PC-9 (cell line): Measurements from ENCODE around the gene TUBGCP6. TPM values are rescaled to one million over a fixed set of nuclear protein-coding genes. Genes with fewer than 3 reads are reported as not detected.

Experiments
- BruUV-seq: library from RNA; stranded (reverse); fragments of 400-500 nt; replicated peaks from 2 replicates; lab custom pipeline; 2021; lab: Mats Ljungman, UMichigan
- CTCF ChIA-PET: fragments of 300-600 bp; sonication (Branson Sonifier 250); formaldehyde crosslinking; loops from one replicate; lab custom pipeline; 2022; ENCODE audit warnings: antibody characterized with exemption; lab: Charles Lee
- POLR2A ChIA-PET: fragments of 300-600 bp; sonication (Branson Sonifier 250); formaldehyde crosslinking; loops from one replicate; lab custom pipeline; 2022; ENCODE audit warnings: antibody characterized with exemption; ENCODE audit not compliant: unreplicated experiment; lab: Charles Lee
- DNase-seq, 2 experiments: peaks; one replicate each; pipeline versions ENCODE4 v3.0.0 to v3.0.0-alpha.2; 2015 to 2022; ENCODE audit warnings: mixed read lengths in 1 of 2
- H2AFZ ChIP-seq: fragments of 200-600 bp; sonication (generic); 2 replicates; pipeline ENCODE4 v1.8.1; 2017; ENCODE audit warnings: antibody characterized with exemption
- H3F3A ChIP-seq: fragments of 200-600 bp; sonication (generic); 2 replicates; pipeline ENCODE4 v1.8.1; 2017; ENCODE audit warnings: antibody characterized with exemption, mild to moderate bottlenecking, low read depth; ENCODE audit not compliant: insufficient read depth
- H3K27ac ChIP-seq: fragments of 200-600 bp; sonication (generic); 2 replicates; pipeline ENCODE4 v1.6.1; 2016; ENCODE audit warnings: mixed run types
- H3K27me3 ChIP-seq: fragments of 200-600 bp; sonication (generic); 2 replicates; pipeline ENCODE4 v1.6.1; 2016; ENCODE audit warnings: low read depth, mixed run types; ENCODE audit not compliant: insufficient read depth
- H3K36me3 ChIP-seq: fragments of 200-600 bp; sonication (generic); 2 replicates; pipeline ENCODE4 v1.6.1; 2016; ENCODE audit warnings: low read depth, mixed run types
- H3K4me1 ChIP-seq: fragments of 200-600 bp; sonication (generic); replicated peaks from 2 replicates; pipeline ENCODE4 v1.6.1; 2016; ENCODE audit warnings: mixed run types; ENCODE audit not compliant: insufficient read depth
- H3K4me2 ChIP-seq: fragments of 200-600 bp; sonication (generic); 2 replicates; pipeline ENCODE4 v1.6.1; 2017; ENCODE audit warnings: mixed run types
- H3K4me3 ChIP-seq: fragments of 200-600 bp; sonication (generic); 2 replicates; pipeline ENCODE4 v1.6.1; 2016; ENCODE audit warnings: mixed run types
- H3K79me2 ChIP-seq: fragments of 200-600 bp; sonication (generic); 2 replicates; pipeline ENCODE4 v1.6.1; 2017; ENCODE audit warnings: low read depth, mixed run types
- H3K9me2 ChIP-seq: fragments of 200-600 bp; sonication (generic); 2 replicates; pipeline ENCODE4 v1.8.1; 2017; ENCODE audit warnings: mild to moderate bottlenecking; ENCODE audit not compliant: insufficient read depth
- H3K9me3 ChIP-seq: fragments of 200-600 bp; sonication (generic); 2 replicates; pipeline ENCODE4 v1.8.1; 2016; ENCODE audit warnings: low read depth; ENCODE audit not compliant: insufficient read depth
- H4K20me1 ChIP-seq: fragments of 200-600 bp; sonication (generic); 2 replicates; pipeline ENCODE4 v1.8.1; 2017; ENCODE audit not compliant: insufficient read depth
- EZH2 ChIP-seq: fragments of 200-600 bp; sonication (generic); IDR thresholded peaks from 2 replicates; pipeline ENCODE4 v1.8.0; 2017; ENCODE audit warnings: antibody characterized with exemption, low read depth
- intact Hi-C: fragments of 100-400 bp; cut with micrococcal nuclease; formaldehyde crosslinking; loops from one replicate; pipeline ENCODE4 v1.10.0; 2022; ENCODE audit not compliant: unreplicated experiment
- total RNA-seq: library from RNA; stranded (reverse); gene quantifications from 2 replicates; pipeline ENCODE4 v1.2.3, GENCODE V29; 2021
- TF ChIP-seq, protein P1 (sequence below): fragments of 200-600 bp; sonication (generic); conservative IDR thresholded peaks from 2 replicates; pipeline ENCODE4 v1.6.1; 2017; ENCODE audit warnings: mixed run types, antibody characterized with exemption, mild to moderate bottlenecking, moderate library complexity

The TUBGCP6 gene
- total RNA-seq, 1 experiment from 2014 or later, result 31.3 TPM

DNA sequence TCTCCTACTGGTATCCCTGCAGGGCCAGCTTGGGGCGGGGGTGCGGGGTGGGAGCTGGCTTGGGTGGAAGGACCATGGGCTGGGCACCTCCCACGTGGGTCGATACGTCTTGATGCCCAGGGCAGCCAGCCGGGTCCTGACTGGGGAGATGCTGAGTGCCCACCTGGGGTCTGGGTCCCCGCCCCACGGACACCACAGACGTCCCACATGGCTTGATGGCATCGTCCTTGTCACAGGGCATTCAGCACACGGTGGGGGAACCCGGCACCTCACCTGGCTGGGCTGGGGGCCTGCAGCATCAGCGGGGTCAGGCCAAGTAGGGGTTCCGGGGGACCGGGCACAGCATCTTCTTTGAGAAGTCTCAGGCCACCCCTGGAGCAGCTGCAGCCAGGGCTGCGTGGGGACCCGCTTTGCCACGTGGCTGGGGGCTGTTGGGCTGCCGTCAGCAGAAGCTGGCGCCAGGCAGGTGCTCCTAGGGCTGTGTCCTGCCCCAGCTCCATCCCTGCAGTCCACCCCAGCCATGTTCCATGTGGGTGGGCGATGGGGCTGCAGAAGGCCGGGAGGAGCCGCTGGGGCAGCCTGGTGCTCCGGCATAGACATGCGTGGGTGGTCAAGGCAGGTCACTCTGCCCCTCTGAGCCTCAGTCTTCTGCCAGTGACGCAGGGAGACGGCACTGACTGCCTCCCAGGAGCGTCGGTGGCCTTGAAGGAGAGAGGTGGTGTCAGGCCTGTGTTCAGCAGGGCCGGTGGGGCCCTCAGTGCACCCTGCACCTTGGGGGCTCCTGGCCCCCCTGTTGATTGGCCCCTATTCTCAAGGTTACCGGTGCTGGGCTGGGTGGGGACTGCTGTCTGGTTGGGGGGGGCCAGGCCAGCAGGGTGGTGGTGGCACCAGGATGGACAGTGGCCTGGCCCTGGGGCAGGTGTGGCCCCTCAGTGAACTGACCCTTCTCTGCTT lies 35.6 kb downstream of the TUBGCP6 start:
- Histone ChIP-seq H3K27ac (no peak overlapping the region), H3K79me2 (peaks cover 4% of the 10 kb centered on the region; the same call in 1 of the 2 replicates), H3K4me3 (no peak overlapping the region), H3K9me2 (no peaks in the 10 kb centered on the region), H3F3A (peaks cover 42% of the 10 kb centered on the region; the same call in 1 of the 2 replicates), H4K20me1 (peaks cover 65% of the 10 kb centered on the region), H3K36me3 (peaks cover 36% of the 10 kb centered on the region), H3K27me3 (no peaks in the 10 kb centered on the region), H3K4me1 (no peaks in the 10 kb centered on the region), H3K9me3 (no peaks in the 10 kb centered on the region), H3K4me2 (no peak overlapping the region), H2AFZ (no peak overlapping the region)
- intact Hi-C loops, result loop anchor here (1.0 kb wide), 1 partner anchor 60 kb away; no protein-coding TSS in a partner anchor
- ChIA-PET POLR2A (no interaction called here), CTCF (no interaction called here)
- no TSS peak for BruUV-seq
- TF ChIP-seq, protein P1, sequence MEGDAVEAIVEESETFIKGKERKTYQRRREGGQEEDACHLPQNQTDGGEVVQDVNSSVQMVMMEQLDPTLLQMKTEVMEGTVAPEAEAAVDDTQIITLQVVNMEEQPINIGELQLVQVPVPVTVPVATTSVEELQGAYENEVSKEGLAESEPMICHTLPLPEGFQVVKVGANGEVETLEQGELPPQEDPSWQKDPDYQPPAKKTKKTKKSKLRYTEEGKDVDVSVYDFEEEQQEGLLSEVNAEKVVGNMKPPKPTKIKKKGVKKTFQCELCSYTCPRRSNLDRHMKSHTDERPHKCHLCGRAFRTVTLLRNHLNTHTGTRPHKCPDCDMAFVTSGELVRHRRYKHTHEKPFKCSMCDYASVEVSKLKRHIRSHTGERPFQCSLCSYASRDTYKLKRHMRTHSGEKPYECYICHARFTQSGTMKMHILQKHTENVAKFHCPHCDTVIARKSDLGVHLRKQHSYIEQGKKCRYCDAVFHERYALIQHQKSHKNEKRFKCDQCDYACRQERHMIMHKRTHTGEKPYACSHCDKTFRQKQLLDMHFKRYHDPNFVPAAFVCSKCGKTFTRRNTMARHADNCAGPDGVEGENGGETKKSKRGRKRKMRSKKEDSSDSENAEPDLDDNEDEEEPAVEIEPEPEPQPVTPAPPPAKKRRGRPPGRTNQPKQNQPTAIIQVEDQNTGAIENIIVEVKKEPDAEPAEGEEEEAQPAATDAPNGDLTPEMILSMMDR, result no peak
- TF ChIP-seq EZH2, result no peak
- no peak for DNase-seq

GRCh38 chr22:50208430-50208938 lies 36.3 kb downstream of the TUBGCP6 start:
- no peaks in the 10 kb centered on the region for H3K27me3 ChIP-seq
- H3F3A ChIP-seq, result peaks cover 39% of the 10 kb centered on the region; the same call in 1 of the 2 replicates
- no peak for TF ChIP-seq EZH2
- TF ChIP-seq, protein P1, result no peak
- H3K4me2 ChIP-seq, result no peak overlapping the region
- no peaks in the 10 kb centered on the region for H3K9me2 ChIP-seq
- no TSS peak for BruUV-seq
- intact Hi-C loops, result no loop called here
- no peak overlapping the region for H2AFZ ChIP-seq
- H3K27ac ChIP-seq, result no peak overlapping the region
- H4K20me1 ChIP-seq, result peaks cover 60% of the 10 kb centered on the region
- H3K4me3 ChIP-seq, result no peak overlapping the region
- H3K36me3 ChIP-seq, result peaks cover 36% of the 10 kb centered on the region
- H3K9me3 ChIP-seq, result no peaks in the 10 kb centered on the region
- POLR2A ChIA-PET, result interaction anchor here (0.6 kb wide), 1 partner anchor 72 kb away, joined by 8 read pairs; no protein-coding TSS in a partner anchor
- H3K79me2 ChIP-seq, result peaks cover 10% of the 10 kb centered on the region
- no peaks in the 10 kb centered on the region for H3K4me1 ChIP-seq
- no peak for DNase-seq
- CTCF ChIA-PET, result no interaction called here

GRCh38 chr22:50207383-50208140 lies 37.3 kb downstream of the TUBGCP6 start:
- no peak overlapping the region for H3K4me3 ChIP-seq
- no peaks in the 10 kb centered on the region for H3K9me3 ChIP-seq
- no peak overlapping the region for H3K27ac ChIP-seq
- CTCF ChIA-PET, result interaction anchor here (0.6 kb wide), 1 partner anchor 40 kb away, joined by 3 read pairs; no protein-coding TSS in a partner anchor
- intact Hi-C loops, result no loop called here
- BruUV-seq, result no TSS peak
- TF ChIP-seq, protein P1, result no peak
- no peak for TF ChIP-seq EZH2
- H3K79me2 ChIP-seq, result peaks cover 20% of the 10 kb centered on the region
- peaks cover 4% of the 10 kb centered on the region; the same call in 1 of the 2 replicates for H3K4me1 ChIP-seq
- no peak overlapping the region for H2AFZ ChIP-seq
- no peaks in the 10 kb centered on the region for H3K27me3 ChIP-seq
- peaks cover 60% of the 10 kb centered on the region for H4K20me1 ChIP-seq
- peaks cover 44% of the 10 kb centered on the region; the same call in 1 of the 2 replicates for H3F3A ChIP-seq
- no peak for DNase-seq
- H3K36me3 ChIP-seq, result peaks cover 36% of the 10 kb centered on the region
- POLR2A ChIA-PET, result no interaction called here
- H3K4me2 ChIP-seq, result no peak overlapping the region
- no peaks in the 10 kb centered on the region for H3K9me2 ChIP-seq
